SK-N-SH treated with all-trans-retinoic acid at 6 μM for 48 hours (cell line): ENCODE results near the gene PHF23.

ENCODE experiments used
- ATAC-seq: fragments of 200-7000 bp; cut with Tn5 transposase; 3 replicates; pipeline ENCODE4 v1.9.1; 2020; ENCODE audit warnings: mild to moderate bottlenecking, moderate library complexity
- BACH2 ChIP-seq: fragments of 250-450 bp; sonication (Bioruptor Pico); IDR thresholded peaks from 2 replicates; pipeline ENCODE4 v1.9.0; 2021; ENCODE audit warnings: mild to moderate bottlenecking, borderline replicate concordance
- ESRRG ChIP-seq: fragments of 250-450 bp; sonication (Bioruptor Pico); IDR thresholded peaks from 2 replicates; pipeline ENCODE4 v1.6.1; 2021; ENCODE audit warnings: mild to moderate bottlenecking
- GLIS3 ChIP-seq: fragments of 250-450 bp; sonication (Bioruptor Pico); IDR thresholded peaks from 2 replicates; pipeline ENCODE4 v1.5.0; 2020; ENCODE audit warnings: mild to moderate bottlenecking, moderate library complexity
- ISL1 ChIP-seq: fragments of 250-450 bp; sonication (Bioruptor Pico); IDR thresholded peaks from 2 replicates; pipeline ENCODE4 v2.1.2; 2022; ENCODE audit warnings: mild to moderate bottlenecking, moderate library complexity
- OSR1 ChIP-seq: fragments of 250-450 bp; sonication (Bioruptor Pico); IDR thresholded peaks from 2 replicates; pipeline ENCODE4 v1.8.0; 2022; ENCODE audit warnings: moderate library complexity, mild to moderate bottlenecking, inconsistent platforms
- RARB ChIP-seq: fragments of 250-450 bp; sonication (Bioruptor Pico); IDR thresholded peaks from 2 replicates; pipeline ENCODE4 v1.8.0; 2021; ENCODE audit warnings: mild to moderate bottlenecking, moderate library complexity
- SNAI2 ChIP-seq: fragments of 250-450 bp; sonication (Bioruptor Pico); IDR thresholded peaks from 2 replicates; pipeline ENCODE4 v1.5.0; 2020; ENCODE audit warnings: mild to moderate bottlenecking, moderate library complexity
- TCF4 ChIP-seq: fragments of 250-450 bp; sonication (Bioruptor Pico); IDR thresholded peaks from 2 replicates; pipeline ENCODE4 v1.8.0; 2021; ENCODE audit warnings: mild to moderate bottlenecking, moderate library complexity, borderline replicate concordance
- TOX ChIP-seq: fragments of 250-450 bp; sonication (Bioruptor Pico); IDR thresholded peaks from 2 replicates; pipeline ENCODE4 v1.8.0; 2021; ENCODE audit warnings: mild to moderate bottlenecking, moderate library complexity, borderline replicate concordance
- ZFP3 ChIP-seq: fragments of 250-450 bp; sonication (Bioruptor Pico); IDR thresholded peaks from 2 replicates; pipeline ENCODE4 v1.5.0; 2020; ENCODE audit warnings: mild to moderate bottlenecking, moderate library complexity
- ZNF70 ChIP-seq: fragments of 450-650 bp; formaldehyde crosslinking; IDR thresholded peaks from 2 replicates; pipeline ENCODE4 v1.5.0; 2020; ENCODE audit warnings: mild to moderate bottlenecking, moderate library complexity
- TF ChIP-seq, protein P1 (sequence below): fragments of 250-450 bp; sonication (Bioruptor Pico); IDR thresholded peaks from 2 replicates; pipeline ENCODE4 v1.5.1; 2021; ENCODE audit warnings: mild to moderate bottlenecking, moderate library complexity
- TF ChIP-seq, protein P2 (sequence below): fragments of 250-450 bp; sonication (Bioruptor Pico); IDR thresholded peaks from 2 replicates; pipeline ENCODE4 v1.5.0; 2020; ENCODE audit warnings: mild to moderate bottlenecking, moderate library complexity
- TF ChIP-seq, protein P3 (sequence below): fragments of 250-450 bp; sonication (Bioruptor Pico); IDR thresholded peaks from 2 replicates; pipeline ENCODE4 v1.5.1; 2020; ENCODE audit warnings: low read depth, mild to moderate bottlenecking, moderate library complexity
- TF ChIP-seq, protein P4 (sequence below): fragments of 250-450 bp; sonication (Bioruptor Pico); IDR thresholded peaks from 2 replicates; pipeline ENCODE4 v1.8.0; 2020; ENCODE audit warnings: mild to moderate bottlenecking, moderate library complexity, borderline replicate concordance
- TF ChIP-seq, protein P5 (sequence below): fragments of 250-450 bp; sonication (Bioruptor Pico); IDR thresholded peaks from 2 replicates; pipeline ENCODE4 v1.8.0; 2021; ENCODE audit warnings: low read depth, mild to moderate bottlenecking, moderate library complexity, borderline replicate concordance

The PHF23 gene

DNA sequence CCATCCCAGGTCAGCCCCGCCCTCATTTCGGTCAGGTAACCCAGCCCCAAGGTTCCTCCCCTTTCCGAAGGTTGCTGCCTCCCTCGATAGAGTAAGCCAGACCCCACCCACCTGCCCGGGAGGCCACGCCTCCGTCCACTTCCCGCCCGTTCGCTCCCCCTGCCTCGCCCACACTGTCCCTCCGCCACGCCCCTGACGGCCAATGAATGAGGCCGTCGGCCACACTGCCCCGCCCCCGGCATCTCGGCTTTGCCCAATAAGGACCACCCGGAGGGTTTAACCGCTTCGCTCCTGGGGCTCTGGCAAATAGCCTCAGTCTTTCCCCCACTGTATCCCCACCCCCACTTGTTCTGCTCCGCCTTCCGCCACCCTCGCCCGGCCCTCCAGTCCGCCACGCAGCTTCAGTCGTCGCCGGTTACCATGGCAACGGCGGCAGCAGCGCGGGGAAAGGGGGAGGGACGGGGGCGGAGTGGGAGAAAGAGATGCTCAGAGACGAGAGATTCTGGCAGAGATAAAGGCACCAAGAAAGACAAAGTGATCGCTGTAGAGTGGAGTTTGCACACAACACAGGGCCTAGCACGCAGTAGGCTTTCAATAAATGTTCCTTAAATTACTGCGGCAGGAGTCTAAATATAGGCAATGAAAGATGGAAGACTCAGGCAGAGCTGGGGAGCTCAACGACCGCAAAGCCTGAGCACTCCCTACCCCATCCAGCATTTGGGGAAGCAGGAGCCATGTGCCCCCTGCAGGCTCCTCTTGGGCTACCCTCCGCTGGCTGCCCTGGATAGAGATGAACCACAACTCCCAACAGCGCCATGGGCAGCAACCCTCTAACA, 24.7 kb downstream of the PHF23 start:
- ATAC-seq: peak; percentile 87
- TF ChIP-seq, protein P1, sequence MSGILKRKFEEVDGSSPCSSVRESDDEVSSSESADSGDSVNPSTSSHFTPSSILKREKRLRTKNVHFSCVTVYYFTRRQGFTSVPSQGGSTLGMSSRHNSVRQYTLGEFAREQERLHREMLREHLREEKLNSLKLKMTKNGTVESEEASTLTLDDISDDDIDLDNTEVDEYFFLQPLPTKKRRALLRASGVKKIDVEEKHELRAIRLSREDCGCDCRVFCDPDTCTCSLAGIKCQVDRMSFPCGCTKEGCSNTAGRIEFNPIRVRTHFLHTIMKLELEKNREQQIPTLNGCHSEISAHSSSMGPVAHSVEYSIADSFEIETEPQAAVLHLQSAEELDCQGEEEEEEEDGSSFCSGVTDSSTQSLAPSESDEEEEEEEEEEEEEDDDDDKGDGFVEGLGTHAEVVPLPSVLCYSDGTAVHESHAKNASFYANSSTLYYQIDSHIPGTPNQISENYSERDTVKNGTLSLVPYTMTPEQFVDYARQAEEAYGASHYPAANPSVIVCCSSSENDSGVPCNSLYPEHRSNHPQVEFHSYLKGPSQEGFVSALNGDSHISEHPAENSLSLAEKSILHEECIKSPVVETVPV: no peak
- TF ChIP-seq TOX (CRISPR knock-in tag) (no peak), BACH2 (CRISPR knock-in tag) (no peak), SNAI2 (CRISPR knock-in tag) (no peak), RARB (CRISPR knock-in tag) (no peak), ISL1 (no peak), ZFP3 (CRISPR knock-in tag) (no peak), ZNF70 (CRISPR knock-in tag) (no peak), GLIS3 (CRISPR knock-in tag) (no peak), OSR1 (CRISPR knock-in tag) (no peak), ESRRG (CRISPR knock-in tag) (no peak)
- TF ChIP-seq, protein P2, sequence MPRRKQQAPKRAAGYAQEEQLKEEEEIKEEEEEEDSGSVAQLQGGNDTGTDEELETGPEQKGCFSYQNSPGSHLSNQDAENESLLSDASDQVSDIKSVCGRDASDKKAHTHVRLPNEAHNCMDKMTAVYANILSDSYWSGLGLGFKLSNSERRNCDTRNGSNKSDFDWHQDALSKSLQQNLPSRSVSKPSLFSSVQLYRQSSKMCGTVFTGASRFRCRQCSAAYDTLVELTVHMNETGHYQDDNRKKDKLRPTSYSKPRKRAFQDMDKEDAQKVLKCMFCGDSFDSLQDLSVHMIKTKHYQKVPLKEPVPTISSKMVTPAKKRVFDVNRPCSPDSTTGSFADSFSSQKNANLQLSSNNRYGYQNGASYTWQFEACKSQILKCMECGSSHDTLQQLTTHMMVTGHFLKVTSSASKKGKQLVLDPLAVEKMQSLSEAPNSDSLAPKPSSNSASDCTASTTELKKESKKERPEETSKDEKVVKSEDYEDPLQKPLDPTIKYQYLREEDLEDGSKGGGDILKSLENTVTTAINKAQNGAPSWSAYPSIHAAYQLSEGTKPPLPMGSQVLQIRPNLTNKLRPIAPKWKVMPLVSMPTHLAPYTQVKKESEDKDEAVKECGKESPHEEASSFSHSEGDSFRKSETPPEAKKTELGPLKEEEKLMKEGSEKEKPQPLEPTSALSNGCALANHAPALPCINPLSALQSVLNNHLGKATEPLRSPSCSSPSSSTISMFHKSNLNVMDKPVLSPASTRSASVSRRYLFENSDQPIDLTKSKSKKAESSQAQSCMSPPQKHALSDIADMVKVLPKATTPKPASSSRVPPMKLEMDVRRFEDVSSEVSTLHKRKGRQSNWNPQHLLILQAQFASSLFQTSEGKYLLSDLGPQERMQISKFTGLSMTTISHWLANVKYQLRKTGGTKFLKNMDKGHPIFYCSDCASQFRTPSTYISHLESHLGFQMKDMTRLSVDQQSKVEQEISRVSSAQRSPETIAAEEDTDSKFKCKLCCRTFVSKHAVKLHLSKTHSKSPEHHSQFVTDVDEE: no peak
- TF ChIP-seq, protein P3, sequence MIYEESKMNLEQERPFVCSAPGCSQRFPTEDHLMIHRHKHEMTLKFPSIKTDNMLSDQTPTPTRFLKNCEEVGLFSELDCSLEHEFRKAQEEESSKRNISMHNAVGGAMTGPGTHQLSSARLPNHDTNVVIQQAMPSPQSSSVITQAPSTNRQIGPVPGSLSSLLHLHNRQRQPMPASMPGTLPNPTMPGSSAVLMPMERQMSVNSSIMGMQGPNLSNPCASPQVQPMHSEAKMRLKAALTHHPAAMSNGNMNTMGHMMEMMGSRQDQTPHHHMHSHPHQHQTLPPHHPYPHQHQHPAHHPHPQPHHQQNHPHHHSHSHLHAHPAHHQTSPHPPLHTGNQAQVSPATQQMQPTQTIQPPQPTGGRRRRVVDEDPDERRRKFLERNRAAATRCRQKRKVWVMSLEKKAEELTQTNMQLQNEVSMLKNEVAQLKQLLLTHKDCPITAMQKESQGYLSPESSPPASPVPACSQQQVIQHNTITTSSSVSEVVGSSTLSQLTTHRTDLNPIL (CRISPR knock-in tag): no peak
- TF ChIP-seq, protein P4, sequence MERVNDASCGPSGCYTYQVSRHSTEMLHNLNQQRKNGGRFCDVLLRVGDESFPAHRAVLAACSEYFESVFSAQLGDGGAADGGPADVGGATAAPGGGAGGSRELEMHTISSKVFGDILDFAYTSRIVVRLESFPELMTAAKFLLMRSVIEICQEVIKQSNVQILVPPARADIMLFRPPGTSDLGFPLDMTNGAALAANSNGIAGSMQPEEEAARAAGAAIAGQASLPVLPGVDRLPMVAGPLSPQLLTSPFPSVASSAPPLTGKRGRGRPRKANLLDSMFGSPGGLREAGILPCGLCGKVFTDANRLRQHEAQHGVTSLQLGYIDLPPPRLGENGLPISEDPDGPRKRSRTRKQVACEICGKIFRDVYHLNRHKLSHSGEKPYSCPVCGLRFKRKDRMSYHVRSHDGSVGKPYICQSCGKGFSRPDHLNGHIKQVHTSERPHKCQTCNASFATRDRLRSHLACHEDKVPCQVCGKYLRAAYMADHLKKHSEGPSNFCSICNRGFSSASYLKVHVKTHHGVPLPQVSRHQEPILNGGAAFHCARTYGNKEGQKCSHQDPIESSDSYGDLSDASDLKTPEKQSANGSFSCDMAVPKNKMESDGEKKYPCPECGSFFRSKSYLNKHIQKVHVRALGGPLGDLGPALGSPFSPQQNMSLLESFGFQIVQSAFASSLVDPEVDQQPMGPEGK (CRISPR knock-in tag): no peak
- TF ChIP-seq, protein P5, sequence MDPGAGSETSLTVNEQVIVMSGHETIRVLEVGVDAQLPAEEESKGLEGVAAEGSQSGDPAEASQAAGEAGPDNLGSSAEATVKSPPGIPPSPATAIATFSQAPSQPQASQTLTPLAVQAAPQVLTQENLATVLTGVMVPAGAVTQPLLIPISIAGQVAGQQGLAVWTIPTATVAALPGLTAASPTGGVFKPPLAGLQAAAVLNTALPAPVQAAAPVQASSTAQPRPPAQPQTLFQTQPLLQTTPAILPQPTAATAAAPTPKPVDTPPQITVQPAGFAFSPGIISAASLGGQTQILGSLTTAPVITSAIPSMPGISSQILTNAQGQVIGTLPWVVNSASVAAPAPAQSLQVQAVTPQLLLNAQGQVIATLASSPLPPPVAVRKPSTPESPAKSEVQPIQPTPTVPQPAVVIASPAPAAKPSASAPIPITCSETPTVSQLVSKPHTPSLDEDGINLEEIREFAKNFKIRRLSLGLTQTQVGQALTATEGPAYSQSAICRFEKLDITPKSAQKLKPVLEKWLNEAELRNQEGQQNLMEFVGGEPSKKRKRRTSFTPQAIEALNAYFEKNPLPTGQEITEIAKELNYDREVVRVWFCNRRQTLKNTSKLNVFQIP (CRISPR knock-in tag): no peak

DNA sequence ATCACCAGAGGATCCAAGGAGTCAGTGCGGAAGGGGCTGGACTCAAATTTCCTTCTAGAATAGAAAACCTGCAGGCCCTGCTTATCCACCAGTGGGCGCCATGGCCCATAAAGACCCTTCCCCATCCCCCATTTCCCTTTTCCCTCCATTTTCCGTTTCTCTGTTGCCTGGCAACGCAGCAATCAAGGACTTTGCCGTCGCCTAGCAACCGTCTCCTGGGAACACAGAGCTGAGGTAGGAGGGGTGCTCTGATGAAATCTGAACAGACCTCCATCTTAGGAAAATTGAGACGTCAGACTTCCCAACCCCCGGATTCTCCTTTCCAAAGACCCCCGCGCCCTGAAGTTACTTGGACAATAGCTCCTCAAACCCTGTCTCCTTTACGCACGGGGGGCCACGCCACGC, 25.4 kb downstream of the PHF23 start:
- no peak for ATAC-seq
- no peak for TF ChIP-seq BACH2 (CRISPR knock-in tag)
- TF ChIP-seq ZNF70 (CRISPR knock-in tag): no peak
- TF ChIP-seq, protein P2: no peak
- TF ChIP-seq TCF4 (CRISPR knock-in tag): no peak
- TF ChIP-seq, protein P3 (CRISPR knock-in tag): no peak
- TF ChIP-seq ZFP3 (CRISPR knock-in tag): no peak
- TF ChIP-seq, all 23 proteins: peak for 0
